Muscle of arm (tissue), 12 donors: Measurements from ENCODE around the gene NXPH3. TPM values are rescaled to one million over a fixed set of nuclear protein-coding genes. Genes with fewer than 3 reads are reported as not detected.

Experiments used
- DNase-seq: peaks from one replicate; pipeline ENCODE4 v3.0.0-alpha.2; 2013
- polyA plus RNA-seq, 12 donors: library from polyadenylated mRNA; unstranded; fragments of 120-200 nt; gene quantifications; one replicate each; pipeline ENCODE4 v1.2.1, GENCODE V29; 2013; ENCODE audit not compliant: insufficient read length in 12 of 12

The NXPH3 gene
- polyA plus RNA-seq, 12 donors, result 1.1 to 1.9 (median 1.3) TPM; not detected in 2

- no peak for DNase-seq
Observed at GRCh38 chr17:49574323-49574781, 1.3 kb upstream of the NXPH3 start.

DNA sequence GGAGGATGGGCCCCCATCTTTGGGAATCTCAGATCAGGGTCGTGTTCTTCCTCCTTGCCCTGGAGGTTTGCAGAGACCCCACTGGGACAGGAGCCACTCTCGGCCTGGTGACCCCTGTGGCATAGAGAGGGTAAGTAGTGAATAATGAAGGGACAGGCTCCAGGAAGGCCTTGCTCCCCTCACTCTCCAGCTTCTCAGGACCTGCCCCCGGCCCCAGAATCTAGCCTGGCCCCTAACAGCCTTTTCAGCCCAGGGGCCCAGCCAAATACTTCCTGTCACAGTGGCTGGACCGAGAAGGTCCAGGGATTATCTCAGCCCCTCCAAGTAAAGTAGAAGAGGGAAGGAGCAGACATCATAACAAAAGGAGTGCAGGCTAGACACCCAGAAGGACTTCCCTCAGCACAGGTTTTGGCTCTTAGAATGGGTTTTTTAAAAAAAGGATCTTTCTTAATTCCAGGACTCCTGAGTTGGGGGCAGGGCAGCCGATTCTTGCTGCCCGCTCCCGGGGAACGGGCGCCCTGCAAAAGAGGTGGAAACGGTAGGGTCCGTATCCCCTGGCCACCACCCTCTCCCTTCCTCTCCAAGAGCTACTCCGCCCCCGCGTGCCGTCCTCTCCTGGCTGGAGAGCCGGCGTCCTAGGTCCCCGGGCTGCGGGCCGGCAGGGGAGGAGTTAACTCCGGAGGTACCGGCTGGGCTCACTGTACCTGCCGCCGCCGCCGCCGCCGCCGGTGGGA is 559 bp upstream of the NXPH3 start:
- DNase-seq, result no peak

DNA sequence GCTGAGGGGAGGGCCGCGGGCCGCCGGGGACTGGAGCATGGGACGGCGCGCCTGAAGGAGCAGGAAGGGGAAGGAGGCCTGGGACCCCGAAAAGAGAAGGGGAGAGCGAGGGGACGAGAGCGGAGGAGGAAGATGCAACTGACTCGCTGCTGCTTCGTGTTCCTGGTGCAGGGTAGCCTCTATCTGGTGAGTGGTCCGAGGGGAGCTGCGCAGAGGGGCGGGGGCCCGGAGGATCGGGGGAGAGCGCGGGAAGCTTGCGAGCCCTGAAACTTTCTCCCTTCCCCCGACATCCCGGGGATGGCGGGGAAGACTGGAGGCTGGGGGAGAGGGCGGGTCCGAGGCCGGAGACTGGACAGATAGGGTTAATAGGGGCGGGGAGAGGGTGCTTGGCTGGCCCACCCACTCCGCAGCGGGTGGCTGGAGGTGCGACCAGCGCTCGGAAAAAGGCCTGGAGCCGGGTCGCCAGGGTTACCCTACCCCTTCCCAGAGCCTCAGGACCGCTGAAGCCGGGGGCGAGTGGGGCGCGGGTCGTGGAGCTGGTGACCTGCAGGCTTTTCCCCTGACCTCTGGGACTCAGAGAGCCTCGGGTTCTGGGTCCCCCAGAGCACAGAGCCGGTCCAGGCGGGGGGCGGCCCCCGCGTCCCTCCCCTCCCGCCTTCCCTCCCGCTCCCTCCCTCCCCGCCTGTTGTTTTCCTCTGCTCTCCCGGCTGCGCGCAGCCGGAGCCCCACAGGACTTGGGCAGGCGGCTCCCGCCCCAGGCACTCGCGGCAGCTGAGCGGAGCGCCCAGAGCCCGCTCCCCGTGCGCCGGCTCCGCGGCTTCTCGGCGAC is 631 bp downstream of the NXPH3 start:
- peak; percentile 49 for DNase-seq

GRCh38 chr17:49576917-49577649 is 1.4 kb downstream of the NXPH3 start:
- no peak for DNase-seq

GRCh38 chr17:49577650-49577934 is 1.9 kb downstream of the NXPH3 start:
- no peak for DNase-seq

GRCh38 chr17:49577963-49578362 is 2.3 kb downstream of the NXPH3 start:
- DNase-seq, result no peak

- no peak for DNase-seq
Observed at GRCh38 chr17:49578414-49578813, 2.7 kb downstream of the NXPH3 start.

DNA sequence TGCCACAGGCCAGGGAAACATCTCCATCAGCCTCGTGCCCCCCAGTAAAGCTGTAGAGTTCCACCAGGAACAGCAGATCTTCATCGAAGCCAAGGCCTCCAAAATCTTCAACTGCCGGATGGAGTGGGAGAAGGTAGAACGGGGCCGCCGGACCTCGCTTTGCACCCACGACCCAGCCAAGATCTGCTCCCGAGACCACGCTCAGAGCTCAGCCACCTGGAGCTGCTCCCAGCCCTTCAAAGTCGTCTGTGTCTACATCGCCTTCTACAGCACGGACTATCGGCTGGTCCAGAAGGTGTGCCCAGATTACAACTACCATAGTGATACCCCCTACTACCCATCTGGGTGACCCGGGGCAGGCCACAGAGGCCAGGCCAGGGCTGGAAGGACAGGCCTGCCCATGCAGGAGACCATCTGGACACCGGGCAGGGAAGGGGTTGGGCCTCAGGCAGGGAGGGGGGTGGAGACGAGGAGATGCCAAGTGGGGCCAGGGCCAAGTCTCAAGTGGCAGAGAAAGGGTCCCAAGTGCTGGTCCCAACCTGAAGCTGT is 3.4 kb downstream of the NXPH3 start:
- no peak for DNase-seq

DNA sequence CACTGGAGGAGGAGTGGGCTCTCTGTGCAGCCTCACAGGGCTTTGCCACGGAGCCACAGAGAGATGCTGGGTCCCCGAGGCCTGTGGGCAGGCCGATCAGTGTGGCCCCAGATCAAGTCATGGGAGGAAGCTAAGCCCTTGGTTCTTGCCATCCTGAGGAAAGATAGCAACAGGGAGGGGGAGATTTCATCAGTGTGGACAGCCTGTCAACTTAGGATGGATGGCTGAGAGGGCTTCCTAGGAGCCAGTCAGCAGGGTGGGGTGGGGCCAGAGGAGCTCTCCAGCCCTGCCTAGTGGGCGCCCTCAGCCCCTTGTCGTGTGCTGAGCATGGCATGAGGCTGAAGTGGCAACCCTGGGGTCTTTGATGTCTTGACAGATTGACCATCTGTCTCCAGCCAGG is 3.9 kb downstream of the NXPH3 start:
- DNase-seq, result no peak

- DNase-seq, result no peak
Observed at GRCh38 chr17:49580055-49580721, 4.5 kb downstream of the NXPH3 start.

GRCh38 chr17:49580981-49581647 is 5.4 kb downstream of the NXPH3 start:
- no peak for DNase-seq

DNA sequence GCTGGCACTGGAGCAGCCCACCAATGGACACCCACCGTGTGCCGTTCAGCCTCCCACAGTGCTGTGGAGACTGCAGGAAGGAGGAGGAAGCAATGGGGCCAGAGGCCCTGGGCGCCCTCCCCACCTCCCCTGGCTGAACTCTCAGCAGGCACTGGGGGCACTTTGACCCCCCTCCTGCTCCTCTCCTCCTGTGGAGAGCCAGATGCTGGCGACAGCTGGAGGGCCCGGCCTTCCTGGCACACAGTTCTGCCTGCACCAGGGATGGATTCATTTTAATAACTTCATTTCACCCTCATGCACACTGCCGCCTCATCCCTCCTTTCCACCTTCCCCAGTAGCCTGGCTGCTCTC is 6.0 kb downstream of the NXPH3 start:
- no peak for DNase-seq

- DNase-seq, result no peak
Observed at GRCh38 chr17:49582055-49582722, 6.5 kb downstream of the NXPH3 start.

GRCh38 chr17:49582789-49583188 is 7.1 kb downstream of the NXPH3 start:
- DNase-seq, result no peak

- DNase-seq, result no peak
Observed at GRCh38 chr17:49583226-49583625, 7.6 kb downstream of the NXPH3 start.

GRCh38 chr17:49583889-49584288 is 8.2 kb downstream of the NXPH3 start:
- DNase-seq, result no peak

- no peak for DNase-seq
Observed at GRCh38 chr17:49585422-49586027, 9.9 kb downstream of the NXPH3 start.

GRCh38 chr17:49587366-49588073 is 11.8 kb downstream of the NXPH3 start:
- no peak for DNase-seq

GRCh38 chr17:49588312-49588711 is 12.6 kb downstream of the NXPH3 start:
- DNase-seq, result no peak
